GM19238 (cell line): ENCODE data around the gene MMS22L.

Experiments
- DNase-seq: peaks from one replicate; pipeline ENCODE4 v3.0.0; 2011; ENCODE audit warnings: low spot score; ENCODE audit not compliant: insufficient read length

MMS22L gene

DNA sequence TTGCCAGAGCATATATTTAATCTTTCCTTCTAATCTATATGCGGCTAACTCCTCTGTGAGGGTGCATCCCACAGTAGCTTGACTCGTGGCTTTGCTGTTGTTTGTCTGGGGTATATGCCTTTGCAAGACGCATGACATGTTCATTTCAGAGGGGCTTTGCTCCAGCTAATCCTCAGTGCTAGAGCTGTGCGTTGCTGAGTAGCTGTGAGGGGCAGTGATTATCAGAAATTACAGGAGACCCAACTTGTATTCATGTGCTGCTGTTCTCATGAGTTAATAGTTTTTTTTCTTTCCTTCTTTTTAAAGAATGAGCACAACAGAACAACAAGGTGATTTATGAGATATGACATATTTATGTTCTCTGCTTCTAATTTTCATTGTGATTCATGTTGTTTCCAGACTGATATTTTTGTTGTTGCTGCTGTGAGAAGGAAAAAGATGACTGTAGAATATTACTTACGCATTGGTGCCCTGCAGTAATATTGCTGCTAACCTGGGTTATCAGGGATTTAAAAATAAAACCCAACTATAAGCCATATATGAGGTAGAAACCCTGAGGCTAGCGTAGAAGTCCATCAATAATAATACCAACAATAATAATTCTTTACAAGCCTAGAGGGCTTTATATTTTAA is 190.2 kb downstream of the MMS22L start:
- DNase-seq, result no peak
